DMS53 treated with DMSO at 0.1 percent for 48 hours (cell line): Measurements from ENCODE around the gene CTNNA2.

ENCODE experiments used
- DNase-seq: peaks from one replicate; lab custom pipeline; 2025; ENCODE audit not compliant: unreplicated experiment; lab: John Stamatoyannopoulos, UW

Gene CTNNA2

DNA sequence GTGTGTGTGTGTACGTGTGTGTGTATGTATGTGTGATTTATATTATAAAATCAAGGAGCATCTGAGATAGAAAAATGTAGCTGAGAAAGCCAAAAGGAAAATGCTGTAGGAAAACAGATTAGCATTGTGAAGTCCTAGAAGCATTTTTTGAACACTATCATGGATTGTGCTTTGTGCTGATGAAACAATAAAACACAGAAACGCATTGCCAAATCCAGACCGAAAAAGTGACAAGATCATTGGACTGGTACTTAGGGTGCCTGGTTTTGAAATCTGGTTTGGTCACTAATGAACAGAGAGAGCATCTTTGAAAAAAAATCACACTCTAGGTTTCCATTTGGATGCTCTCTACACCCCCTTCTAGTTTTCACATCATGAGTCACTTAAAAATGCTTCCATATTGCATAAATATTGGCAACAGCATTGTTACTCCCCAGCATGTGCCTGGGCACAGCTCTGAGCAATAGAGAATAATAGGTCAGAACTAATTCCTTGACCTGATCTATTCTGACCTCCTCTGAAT lies 1006.3 kb downstream of the CTNNA2 start:
- DNase-seq: no peak

DNA sequence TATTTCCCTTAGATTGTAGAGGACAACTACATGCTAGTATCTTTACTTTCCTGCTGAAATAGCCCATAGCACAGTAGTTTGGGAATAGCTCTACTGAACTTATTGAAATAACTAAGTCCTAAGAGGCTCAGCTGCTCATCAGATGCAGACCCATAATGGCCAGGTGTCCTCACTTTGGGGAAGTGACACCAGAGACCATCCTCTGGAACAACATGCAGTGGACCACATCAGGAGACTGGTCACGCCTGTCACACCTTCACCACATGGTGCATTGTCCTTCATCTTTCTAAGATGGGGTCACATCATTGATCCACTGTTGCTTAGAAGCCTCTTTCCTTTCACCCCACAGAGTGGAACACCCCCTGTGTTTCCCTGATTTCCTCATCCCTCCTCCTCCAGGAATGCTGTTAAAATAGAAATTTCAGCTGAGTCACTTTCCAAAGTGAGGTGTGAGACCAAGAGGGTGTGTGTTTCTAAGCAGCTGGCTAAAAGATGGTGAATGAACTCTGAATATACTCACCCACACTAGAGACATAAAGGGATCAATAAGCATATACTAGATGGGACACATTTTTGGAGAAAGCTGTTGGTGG lies 1006.9 kb downstream of the CTNNA2 start:
- no peak for DNase-seq

DNA sequence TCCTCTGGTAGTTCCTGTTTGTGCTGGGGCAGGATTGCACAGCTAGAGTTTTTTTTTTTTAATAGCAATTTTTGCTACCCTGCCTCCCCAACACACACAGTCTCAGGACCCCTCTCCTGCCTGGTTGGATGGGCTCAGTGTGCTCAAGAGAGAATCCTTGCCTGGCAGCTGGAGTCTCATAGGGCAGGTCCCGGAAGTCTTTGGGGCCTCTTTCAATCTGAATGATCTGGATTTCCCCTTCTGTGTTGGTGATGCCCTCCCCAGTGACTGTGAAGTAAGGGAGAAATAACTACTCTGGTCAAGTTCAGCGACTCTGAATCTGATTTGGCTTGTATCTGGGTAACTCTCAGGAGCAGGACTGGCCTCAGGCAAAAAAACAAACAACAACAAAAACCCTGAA lies 1012.3 kb downstream of the CTNNA2 start:
- DNase-seq: no peak

DNA sequence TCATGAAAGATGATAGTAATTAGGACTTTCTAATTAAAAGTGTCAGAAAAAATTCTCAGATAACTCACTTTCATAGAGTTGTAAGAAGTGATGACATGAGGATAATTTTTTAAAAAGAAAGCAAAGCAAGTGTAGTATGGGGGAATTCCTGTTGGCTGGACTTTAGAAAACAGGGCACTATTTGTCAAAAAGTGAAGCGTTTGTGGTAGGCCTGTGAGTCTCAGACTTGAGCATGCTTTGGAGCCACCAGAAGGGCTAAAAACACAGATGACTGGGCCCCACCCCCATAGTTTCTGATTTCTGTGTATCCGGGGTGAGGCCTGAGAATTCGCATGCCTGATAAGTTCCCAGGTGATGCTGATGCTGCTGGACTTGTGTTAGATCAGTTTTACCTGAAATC lies 1014.3 kb downstream of the CTNNA2 start:
- no peak for DNase-seq

DNA sequence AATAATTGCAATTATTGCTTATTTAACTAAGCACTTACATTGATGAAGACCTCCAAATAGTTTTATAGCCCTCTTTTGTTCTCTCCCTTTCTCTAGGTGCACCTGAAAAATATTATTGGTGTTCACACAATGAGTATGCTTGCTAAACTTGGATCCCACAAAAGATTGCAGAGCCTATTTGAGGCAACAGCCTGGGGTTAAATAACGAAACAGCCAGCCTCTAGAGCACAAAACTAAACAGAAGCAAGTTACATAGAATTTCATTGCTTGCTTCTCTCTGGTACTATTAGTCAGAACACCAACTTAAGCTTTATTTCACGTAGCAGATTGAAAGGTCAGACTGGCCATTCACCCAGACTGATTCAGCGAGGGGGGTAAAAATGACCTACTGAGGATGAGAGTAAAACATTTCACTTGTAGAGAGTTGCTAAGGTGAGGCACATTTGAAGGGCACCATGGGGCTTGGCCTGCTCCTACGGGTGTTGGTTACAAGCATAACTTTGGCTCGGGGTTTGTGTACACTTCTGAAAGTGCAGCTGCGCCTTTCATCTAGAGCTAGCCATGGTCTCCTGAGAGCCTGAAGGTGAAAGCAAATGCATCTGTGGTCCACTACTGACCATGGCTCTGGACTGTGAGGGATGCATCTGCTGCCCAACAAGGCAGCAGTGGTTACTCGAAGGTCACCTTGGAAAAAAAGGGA lies 1016.8 kb downstream of the CTNNA2 start:
- no peak for DNase-seq

DNA sequence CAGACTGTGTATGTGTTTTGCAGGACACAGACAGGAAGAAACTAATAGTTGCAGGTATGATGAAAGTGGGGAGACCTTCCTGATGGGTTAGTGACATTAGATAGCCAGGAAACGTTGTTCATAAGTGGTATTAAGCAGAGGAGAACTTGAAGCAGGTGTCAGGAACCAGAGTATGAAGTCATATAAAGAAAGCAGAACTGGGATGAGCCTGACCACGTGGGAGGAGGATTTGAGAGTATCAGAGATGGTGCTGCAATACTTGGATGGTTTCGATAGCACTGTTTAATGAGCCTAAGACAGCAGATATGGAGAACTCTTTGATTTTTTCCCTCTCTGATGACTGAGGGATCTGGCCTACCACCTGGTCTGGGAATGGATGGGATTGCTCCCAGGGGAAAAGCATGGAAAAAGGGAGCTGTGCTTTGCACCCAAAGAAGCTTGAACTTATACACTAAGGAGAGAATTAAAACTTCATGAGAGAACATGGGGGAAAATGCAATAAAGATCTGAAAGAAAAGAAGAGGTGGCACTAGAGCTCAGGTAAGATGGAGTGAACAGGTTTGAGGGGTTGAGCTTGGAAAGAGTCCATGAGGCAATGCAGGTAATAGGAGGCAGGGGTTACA lies 1017.7 kb downstream of the CTNNA2 start:
- DNase-seq: no peak

DNA sequence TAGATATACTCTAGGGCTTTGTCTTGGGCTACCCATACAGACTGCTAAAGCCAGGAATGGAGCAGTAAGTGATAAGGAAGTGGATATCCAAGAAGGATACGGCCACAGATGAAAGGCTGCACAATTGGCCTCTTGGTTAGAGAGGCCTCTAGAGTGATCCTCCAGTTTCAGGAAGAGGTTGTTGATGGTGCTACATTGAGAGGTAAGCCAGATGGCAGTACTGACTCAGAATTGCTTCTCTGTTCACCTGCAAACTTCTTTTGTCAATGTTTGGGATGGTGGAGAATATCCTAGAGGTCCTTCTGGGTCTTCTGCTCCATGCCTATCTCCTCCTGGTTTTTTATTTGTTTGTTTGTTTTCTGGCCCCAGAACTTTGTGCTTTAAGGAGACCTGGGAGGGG lies 1018.5 kb downstream of the CTNNA2 start:
- no peak for DNase-seq

DNA sequence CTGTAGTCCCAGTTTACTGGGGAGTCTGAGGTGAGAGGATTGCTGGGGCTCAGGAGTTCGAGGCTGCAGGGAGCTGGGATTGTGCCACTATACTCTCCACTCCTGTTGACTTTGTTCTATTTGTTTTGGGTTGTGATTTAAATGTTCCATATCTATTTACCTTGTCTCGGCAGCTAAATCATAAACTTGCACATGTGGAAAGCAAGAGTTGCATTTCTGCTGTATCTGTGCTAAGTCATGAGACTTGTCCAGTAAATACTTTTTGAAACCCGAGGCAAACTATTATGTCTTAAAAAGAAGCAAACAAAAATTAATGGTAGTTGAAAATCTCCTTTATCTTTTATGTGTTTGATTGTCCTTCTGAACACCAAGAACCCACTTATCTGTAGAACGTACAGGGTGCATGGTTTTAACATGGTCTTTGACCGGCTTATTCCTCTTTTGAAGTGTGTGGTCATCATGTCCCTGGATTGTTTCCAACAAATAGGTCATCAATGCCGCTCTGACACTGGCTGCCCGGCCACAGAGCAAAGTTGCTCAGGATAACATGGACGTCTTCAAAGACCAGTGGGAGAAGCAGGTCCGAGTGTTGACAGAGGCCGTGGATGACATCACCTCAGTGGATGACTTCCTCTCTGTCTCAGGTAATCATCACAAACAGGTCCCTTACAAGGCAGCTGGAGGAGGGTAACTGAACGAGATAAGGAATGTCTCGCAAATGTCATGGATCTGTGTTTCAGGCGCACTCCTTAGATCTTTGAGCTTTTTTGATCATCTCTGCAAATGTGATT lies 1032.8 kb downstream of the CTNNA2 start:
- DNase-seq: no peak

DNA sequence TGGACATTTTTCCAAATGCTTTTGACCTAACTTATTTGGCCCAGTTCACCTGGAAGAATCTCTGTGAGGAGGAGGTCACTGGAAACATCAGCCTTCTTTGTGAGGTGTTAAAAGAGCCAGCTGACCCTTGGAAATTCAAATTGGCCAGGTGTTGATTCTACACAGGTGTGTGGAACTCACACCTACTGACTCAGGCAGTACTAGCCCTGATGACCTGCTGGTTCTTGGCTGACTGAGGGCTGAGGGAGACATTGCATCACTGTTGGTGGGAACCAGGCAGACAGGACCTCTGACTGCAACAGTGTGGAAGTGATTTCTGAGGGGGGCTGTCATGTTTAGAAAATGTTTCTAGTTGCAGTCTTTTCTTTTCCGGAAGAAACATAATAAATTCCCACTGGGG lies 1033.9 kb downstream of the CTNNA2 start:
- DNase-seq: no peak

DNA sequence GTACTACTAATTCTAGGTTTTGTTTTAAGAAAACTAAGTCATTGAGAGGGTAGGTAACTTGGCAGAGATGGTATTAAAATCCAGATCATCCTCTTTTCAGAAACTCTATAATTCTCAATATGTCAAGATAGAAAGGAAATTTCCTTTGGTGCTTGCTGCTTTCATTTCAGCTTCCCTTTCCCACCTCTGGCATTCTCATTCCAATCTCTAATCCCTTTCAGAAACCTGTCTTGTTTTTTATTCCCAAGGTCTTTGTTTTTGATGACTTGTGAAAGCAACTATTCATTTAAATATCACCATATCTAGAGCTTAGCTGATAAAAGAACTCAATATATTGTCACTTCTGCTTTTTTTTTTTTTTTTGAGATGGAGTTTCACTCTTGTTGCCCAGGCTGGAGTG lies 1034.5 kb downstream of the CTNNA2 start:
- no peak for DNase-seq

DNA sequence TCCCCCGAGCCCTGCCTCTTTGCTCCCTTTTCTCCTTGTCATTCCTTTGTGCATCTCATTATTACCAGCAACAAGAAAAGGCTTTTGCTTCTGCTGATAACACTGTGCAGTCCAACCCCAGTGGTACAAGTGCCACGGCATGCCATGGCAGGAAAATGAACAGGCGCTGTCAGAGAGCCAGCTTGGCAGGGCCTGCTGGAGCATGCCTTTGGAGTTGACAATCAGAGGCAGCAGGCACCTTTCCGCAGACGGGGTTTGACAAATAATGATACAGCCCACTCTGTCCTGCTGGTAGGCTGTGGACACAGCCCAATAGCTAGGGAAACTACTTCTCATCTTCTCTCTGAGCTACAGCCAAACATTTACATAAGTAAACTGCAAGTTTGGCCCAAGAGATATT lies 1035.6 kb downstream of the CTNNA2 start:
- DNase-seq: no peak

DNA sequence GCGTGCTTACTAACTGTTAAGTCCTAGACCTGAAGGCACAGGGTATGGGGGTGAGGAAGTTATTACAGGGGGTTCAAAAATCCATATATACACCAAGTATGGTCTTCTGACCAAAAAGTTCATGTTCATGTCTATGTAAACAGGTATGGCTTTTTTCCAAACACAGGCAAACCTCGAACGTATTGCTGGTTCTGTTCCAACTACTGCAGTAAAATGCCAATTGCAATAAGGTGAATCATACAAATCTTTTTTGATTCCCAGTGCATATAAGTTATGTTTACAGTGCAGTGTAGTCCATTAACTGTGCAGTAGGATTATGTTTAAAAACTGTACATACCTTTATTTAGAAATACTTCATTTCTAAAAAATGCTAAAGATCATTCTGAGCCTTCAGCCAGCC lies 1037.0 kb downstream of the CTNNA2 start:
- no peak for DNase-seq

DNA sequence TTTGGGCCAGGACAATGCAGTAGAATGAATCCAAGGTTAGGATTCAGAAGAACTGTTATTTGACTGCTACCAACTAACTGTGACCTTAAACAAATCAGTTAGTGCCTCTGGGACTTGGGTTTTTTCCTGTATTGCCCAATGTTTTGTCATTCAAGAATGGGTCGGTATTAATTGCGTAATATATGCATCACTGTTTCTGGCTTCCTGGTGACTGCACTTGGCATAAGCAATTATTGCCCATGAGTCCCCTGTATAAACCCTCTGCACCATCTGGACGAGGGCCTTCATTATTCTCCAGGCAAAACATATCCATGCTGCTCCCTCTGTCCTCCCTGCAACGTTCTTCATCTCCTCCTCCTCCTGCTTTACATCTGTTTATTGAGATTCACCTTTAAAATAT lies 1047.5 kb downstream of the CTNNA2 start:
- DNase-seq: no peak

DNA sequence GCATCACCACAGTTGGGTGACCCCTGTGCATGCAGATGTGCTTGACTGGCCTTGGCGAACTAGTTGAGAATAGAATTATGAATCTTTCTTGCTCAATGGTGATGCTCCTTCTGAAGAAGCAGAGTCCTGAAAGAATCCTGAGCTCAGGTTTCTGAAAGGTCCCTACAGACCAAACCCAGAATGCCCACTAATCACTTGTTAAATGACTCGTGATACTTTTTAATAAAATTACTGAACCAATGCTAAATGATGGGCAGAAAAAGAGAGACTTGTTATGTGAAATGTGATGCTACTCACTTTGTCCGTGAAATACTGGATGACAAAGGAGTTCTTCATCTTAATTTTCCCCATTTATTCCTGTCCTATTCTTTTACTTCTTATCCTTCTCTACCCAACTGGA lies 1055.2 kb downstream of the CTNNA2 start:
- no peak for DNase-seq

DNA sequence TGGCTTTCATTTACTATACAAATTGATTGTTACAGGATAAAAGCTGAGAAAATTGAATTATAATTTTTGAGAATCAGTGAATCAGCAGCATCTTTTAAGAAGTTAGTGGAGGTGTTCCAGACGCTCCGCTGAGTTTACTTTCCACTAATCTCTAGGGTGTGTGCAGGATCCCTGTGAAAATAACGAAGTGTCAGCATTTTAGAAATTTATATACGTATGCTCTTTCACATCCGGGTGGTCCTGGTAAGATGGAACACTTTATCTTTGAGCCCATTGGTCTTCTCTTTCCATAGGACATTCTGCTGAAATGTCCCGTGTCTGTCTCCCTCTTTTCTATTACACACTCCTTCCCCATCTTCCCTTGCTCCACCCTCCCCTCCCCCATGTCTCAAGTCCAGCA lies 1060.3 kb downstream of the CTNNA2 start:
- no peak for DNase-seq

DNA sequence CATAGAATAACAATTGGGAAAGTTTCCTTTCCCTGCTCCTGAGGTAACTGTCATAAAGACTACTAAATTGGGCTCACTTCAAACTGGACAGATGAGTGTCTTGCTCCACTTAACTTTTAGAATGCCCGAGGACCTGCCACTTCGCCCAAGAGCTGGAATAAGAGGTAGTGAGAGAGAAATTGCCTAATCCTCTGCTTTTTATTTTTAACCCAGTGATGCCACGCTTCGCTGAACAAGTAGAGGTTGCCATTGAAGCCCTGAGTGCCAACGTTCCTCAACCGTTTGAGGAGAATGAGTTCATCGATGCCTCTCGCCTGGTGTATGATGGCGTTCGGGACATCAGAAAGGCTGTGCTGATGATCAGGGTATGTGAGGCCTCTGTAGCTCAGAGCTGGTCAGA lies 1061.1 kb downstream of the CTNNA2 start:
- DNase-seq: no peak

DNA sequence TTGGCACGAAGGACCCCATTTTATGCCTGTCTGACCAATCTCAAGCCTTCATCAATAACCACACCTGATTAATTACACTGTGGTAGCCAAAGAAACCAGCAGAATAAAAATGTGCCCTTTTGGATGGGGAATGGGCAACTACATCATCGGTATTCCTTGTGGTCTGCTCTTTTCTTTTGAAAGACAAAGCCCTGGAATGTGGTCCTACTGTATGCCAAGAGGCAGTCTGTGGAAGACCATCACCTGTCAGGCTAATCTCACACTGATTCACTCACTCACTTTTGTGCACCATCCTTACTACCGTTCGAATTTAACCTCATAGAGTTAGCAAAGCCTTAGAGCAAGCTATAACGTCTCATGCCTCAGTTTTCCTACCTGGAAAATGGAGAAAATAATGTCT lies 1066.9 kb downstream of the CTNNA2 start:
- no peak for DNase-seq

DNA sequence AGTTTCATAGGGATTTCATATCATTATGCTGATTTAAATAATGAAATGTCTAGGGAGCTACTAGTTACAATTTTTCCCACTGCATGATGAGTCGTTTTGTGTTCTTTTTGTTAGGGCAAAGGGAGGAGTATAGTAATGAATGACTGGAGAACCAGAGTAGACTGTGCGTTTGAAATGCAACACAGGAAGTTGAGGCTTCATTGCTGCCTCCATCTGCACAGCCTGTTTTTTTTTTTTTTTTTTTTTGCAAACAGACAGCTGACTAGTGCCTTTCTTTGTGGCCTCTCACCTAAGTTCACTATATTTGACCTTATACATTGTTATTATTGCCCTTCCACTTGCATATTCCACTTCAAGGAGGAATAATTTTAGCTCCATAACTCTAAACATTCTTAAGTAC lies 1078.4 kb downstream of the CTNNA2 start:
- DNase-seq: no peak

DNA sequence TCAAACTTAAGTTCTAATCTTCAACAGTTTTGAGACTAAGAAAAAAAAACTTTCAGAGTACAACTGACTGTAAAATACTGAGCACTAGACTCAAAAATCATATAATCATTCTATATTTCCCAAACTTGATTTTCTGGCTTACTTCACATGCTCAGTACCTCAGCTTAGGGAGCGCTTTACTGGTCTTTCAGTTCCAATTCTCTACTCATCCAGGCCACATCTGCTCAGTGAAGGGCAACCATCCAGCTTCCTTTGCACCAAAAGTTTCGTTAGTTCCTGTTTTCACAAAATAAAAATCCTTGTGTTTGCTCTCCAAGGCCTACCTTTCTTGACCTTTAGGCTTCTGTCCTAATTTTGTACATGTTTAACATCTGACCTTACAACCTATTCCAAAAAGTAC lies 1079.3 kb downstream of the CTNNA2 start:
- DNase-seq: no peak

DNA sequence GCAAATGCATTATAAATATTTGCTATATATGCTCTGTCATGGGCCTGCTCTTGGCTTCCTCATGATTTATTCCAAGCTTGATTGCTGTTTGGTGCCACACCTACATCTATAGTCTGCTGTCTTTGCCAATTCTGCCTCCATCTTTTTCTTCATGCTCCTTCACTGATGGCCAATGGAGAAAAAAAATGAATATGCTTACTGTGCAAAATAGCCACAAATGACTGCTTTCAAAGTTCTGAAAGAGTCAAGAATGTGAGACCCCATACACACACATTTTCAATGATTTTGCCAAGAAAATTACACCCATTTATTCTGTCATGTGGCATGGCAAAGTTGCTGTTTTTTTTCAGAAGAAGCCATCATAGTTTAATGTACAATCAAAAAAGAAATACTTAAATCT lies 1097.3 kb downstream of the CTNNA2 start:
- no peak for DNase-seq

DNA sequence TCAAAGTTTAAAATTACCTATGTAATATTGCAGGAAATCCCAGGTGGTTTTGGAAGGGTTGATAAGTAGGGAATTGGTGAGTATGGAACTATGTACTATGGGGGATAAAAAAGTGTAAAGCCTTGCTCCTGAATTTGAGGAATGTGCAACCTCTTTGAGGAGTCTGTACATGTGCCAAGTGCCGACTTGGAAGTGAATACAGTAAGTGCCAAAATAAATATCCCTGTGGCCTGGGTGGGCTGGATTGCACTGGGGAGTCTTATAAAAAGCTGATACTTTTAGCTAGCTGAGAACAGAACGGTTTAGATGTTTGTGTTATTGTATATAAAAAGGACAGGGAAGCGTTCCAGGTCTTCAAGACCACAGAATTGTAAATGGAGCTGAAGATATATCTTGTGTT lies 1108.8 kb downstream of the CTNNA2 start:
- DNase-seq: no peak

DNA sequence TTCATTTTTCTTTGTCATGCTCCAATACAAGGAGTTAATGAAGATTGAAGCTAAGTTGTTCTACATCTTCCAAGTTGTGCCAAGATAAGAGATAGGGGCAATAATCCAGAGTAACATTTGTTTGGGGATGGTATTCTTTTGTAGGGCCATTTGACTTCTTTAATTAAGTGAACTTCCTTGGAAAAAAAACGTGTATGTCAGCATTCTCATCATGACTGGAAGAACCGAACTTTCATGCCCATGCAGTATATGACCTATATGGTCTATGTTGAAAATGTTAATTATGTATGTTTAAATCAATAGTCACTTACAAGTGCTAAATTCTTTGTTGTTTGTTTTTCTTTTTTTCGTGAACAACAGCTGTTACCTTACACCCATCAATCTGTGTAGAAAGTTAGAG lies 1111.2 kb downstream of the CTNNA2 start:
- DNase-seq: no peak
